ENCODE measurements around the gene CA14. TPM values are rescaled to one million over a fixed set of nuclear protein-coding genes. Genes with fewer than 3 reads are reported as not detected.

Gene CA14
- total RNA-seq, 3 donors from 2014 or later = 0.38 to 6.8 (median 0.41) TPM

DNA sequence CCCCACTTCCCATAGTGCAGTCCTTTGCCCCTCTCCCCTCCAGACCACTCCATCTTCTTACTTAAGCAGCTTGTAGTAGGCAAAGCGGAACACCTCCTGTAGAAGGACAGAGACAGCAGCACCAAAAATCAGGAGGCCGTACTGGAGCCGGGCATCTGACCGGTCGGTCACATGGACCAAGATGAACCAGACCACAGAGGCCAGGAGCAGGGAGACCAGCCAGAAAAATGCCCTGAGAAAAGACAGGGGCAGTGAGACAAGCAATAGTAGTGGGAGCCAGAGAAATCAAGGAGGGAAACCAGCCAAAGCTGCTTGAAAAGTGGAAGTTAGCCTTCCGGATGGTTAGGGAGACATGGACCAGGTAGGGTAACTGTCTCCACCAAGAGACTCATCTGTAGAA is 10.3 kb downstream of the CA14 start:
- peaks cover 7% of the 10 kb centered on the region for H3K4me1 ChIP-seq (ENCODE audit: low read depth)
- DNase-seq (no peak), ATAC-seq (no peak)
- TF ChIP-seq, protein P1, sequence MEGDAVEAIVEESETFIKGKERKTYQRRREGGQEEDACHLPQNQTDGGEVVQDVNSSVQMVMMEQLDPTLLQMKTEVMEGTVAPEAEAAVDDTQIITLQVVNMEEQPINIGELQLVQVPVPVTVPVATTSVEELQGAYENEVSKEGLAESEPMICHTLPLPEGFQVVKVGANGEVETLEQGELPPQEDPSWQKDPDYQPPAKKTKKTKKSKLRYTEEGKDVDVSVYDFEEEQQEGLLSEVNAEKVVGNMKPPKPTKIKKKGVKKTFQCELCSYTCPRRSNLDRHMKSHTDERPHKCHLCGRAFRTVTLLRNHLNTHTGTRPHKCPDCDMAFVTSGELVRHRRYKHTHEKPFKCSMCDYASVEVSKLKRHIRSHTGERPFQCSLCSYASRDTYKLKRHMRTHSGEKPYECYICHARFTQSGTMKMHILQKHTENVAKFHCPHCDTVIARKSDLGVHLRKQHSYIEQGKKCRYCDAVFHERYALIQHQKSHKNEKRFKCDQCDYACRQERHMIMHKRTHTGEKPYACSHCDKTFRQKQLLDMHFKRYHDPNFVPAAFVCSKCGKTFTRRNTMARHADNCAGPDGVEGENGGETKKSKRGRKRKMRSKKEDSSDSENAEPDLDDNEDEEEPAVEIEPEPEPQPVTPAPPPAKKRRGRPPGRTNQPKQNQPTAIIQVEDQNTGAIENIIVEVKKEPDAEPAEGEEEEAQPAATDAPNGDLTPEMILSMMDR (IDR thresholded peaks at IDR 0.05) = no peak
- peak overlapping the region; percentile 83 for H3K4me3 ChIP-seq
- no peaks in the 10 kb centered on the region for H3K36me3 ChIP-seq (ENCODE audit: low read depth)
- intact Hi-C loops (cut with DNase I, micrococcal nuclease) = no loop called here
- no peaks in the 10 kb centered on the region for H3K9me3 ChIP-seq

DNA sequence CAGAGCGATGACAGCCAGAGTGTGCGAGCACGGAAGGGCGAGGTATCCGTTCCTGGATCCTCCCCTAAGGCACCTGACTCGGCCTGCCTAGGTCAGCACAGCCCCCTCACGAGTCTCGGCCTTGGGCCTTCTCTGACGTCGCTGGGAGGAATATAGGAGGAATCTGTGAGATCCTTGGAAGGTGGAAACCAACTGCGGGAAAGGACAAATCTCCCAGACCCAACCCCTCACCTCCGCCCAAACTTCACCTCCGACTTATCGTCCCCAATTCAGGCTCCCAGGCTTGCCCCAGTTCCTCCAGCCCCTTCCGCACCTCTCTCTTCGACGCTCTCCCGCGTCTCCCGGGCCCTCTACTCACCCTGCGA is 10.7 kb downstream of the CA14 start:
- DNase-seq = peak; percentile 61 to 68 (median 66)
- ATAC-seq = peak; percentile 73
- Histone ChIP-seq H3K4me3 (peak overlapping the region; percentile 83), H3K36me3 (ENCODE audit: low read depth) (no peaks in the 10 kb centered on the region), H3K9me3 (no peaks in the 10 kb centered on the region), H3K4me1 (ENCODE audit: low read depth) (peaks cover 7% of the 10 kb centered on the region)
- TF ChIP-seq, protein P1 (IDR thresholded peaks at IDR 0.05) = no peak
- intact Hi-C loops (cut with DNase I, micrococcal nuclease) = no loop called here

DNA sequence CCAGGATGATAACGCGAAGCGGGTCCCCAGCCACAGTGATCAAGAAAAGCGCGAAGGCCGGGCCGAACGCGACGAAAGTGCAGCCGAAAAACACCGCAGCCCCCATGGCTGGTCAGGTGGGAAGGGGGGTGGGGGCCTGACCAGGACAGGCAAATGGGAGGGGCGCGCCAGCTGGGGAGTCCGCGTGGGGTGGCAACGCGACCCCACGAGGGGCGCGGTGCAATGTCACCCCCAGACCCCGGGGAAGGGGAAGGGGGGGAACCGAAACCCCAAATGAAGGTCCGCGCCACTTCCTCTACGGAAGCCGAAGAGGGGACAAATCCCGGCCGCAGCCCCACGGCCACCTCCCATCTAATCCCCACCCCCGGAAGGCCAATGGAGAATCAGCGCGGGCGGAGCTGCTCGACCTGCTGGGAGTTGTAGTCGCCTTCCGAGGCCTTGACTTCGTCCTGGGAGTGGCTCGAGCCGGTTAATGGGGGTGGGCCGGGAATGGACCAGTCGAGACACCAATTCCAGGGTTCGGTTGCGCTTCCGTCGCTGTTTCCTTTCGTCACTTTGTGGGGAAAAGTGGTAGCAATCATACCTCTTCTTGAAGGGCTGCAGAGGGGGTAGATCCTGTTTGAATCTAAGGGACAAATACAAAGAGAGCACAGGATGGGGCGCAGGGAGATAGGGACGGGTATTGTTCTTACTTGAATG is 11.3 kb downstream of the CA14 start, which contains the start of gene APH1A:
APH1A (minus strand) TSS at position 312 of the 699 bp plus-strand sequence; CDS start at position 106, 206 bp downstream.
- ATAC-seq (peak; percentile 98), DNase-seq (peak; percentile 96 to 98 (median 96))
- H3K9me3 ChIP-seq = no peaks in the 10 kb centered on the region
- TF ChIP-seq, protein P1 (IDR thresholded peaks at IDR 0.05) = no peak
- H3K4me1 ChIP-seq (ENCODE audit: low read depth) = peaks cover 7% of the 10 kb centered on the region
- H3K4me3 ChIP-seq = peak within 1 kb of the TSS; percentile 83
- intact Hi-C loops (cut with DNase I, micrococcal nuclease) = no loop called here
- H3K36me3 ChIP-seq (ENCODE audit: low read depth) = no peaks in the 10 kb centered on the region

DNA sequence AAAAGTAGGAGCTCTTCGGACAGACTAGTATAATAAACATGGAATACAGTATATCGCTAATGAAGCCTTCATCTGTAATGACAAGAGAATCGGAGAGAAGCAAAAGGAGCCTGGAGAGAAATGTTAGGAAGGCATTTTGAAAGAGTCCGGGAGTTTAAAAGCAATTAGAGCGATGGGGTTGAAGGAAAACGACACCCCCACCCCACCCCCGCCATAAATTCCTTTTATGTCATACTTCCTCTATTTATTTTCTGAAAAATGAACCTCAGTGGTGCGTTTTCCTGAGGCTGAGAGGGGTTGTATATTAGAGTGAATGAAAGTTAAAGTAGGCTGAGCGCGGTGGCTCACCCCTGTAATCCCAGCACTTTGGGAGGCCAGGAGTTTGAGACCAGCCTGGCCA is 11.9 kb downstream of the CA14 start:
- no peak for DNase-seq
- Histone ChIP-seq H3K4me3 (no peak overlapping the region), H3K4me1 (ENCODE audit: low read depth) (peaks cover 7% of the 10 kb centered on the region)

DNA sequence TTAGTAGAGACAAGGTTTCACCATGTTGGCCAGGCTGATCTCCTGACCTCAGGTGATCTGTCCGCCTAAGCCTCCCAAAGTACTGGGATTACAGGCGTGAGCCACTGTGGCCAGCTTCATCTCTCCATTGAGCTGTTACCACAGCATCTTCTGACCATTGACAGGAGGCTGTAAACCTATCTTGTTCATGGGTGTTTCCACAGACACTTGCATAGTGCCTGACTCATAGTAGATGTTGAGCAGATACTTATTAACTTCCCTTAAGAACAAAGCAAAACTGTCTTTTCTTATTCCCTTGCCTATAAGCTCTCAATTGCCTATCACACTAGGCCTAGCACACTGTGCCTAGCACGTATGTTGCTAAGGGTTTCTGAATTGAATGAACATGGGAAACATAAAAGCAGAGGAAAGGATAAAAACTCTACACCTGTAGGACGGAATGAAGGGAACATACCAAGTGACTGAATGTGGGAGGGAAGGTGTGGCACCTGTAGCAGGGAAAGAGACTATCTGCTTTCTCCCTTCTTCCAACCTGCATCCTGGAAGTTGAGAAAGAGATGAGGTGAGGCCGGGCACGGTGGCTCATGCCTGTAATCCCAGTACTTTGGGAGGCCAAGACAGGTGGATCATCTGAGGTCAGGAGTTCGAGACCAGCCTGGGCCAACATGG is 13.9 kb downstream of the CA14 start:
- H3K9me3 ChIP-seq = no peaks in the 10 kb centered on the region
- TF ChIP-seq, protein P1 (IDR thresholded peaks at IDR 0.05) = no peak
- H3K36me3 ChIP-seq (ENCODE audit: low read depth) = no peaks in the 10 kb centered on the region
- DNase-seq (no peak), ATAC-seq (peak; percentile 13)
- intact Hi-C loops (cut with DNase I, micrococcal nuclease) = no loop called here
- peaks cover 7% of the 10 kb centered on the region for H3K4me1 ChIP-seq (ENCODE audit: low read depth)
- H3K4me3 ChIP-seq = no peak overlapping the region

More for the DNA sequence above, 11.9 kb downstream of the CA14 start:
- Histone ChIP-seq H3K9me3 (no peaks in the 10 kb centered on the region), H3K36me3 (ENCODE audit: low read depth) (no peaks in the 10 kb centered on the region)
- no peak for ATAC-seq
- intact Hi-C loops (cut with DNase I, micrococcal nuclease) = no loop called here
- TF ChIP-seq, protein P1 (IDR thresholded peaks at IDR 0.05) = no peak
